Medulla oblongata (tissue), 1 donor: Measurements from ENCODE around the gene ALPK1.
"Not testable (repeated sequence)": the region's sequence is repeated elsewhere in the genome, so short reads cannot be mapped to it uniquely, and the experiment has no call there.

ENCODE experiments used
- DNase-seq: peaks from one replicate; pipeline ENCODE4 v3.0.0-alpha.2; 2015; ENCODE audit errors: extremely low spot score

ALPK1 gene

DNA sequence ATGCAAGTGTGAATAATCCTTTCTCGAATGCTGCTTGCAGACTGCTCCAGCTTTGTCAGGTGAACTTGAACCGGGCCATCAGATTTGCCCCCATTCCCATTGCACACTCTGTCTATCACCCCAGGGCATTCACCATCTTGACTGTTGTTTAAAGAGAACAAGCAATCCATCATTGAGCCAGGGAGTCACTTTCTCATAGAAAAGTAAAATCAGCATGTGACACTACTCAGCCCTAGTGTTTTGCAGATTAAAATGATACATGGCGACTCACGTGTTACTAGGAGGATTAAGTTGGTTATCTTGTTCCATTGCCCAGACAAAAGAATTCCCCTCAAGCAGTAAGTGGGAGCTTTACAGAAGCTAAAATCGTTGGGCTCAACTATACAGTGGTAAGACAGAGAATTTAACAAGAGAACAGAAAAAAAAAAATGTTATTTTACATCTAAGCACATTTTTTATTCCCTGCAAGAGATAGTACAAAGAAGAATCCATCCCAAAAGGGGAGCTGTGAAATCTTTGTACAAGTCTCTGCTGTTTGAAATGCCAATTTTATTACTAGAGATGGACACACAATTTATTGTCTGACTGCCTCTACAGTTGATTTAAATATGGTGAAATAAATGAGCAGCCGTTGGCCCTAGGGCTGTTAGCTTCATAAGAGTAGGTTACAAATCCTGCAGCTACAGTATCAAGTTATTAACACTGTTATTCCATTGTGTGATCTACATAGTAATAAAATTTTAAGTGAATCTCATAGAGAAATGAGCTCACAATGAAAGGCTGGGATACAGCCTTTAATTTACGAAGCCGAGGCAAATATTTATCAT, 151.3 kb downstream of the ALPK1 start:
- no peak for DNase-seq

DNA sequence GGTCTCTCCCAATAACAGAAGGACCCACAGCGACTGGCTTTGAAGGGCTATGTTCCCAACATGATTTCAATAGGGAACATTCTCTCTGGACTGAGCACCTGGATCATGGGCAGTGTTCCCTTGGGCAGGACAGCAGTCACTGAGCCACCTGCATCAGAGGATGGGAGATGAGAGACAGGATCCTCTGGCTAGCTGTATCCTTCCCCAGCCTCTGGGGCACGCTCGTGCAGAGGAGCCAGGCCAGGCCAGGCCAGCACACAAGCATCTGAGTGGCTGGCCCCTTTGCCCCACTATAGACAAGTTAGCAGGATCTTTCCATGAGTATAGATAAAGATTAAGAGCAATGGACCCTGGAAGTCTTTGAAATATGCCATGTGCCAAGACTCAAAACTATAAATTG, 152.5 kb downstream of the ALPK1 start:
- DNase-seq: no peak

GRCh38 chr4:112451104-112451503, 153.9 kb downstream of the ALPK1 start:
- no peak for DNase-seq

- DNase-seq: no peak
These were observed 154.7 kb downstream of the ALPK1 start for GRCh38 chr4:112451831-112452230.

DNA sequence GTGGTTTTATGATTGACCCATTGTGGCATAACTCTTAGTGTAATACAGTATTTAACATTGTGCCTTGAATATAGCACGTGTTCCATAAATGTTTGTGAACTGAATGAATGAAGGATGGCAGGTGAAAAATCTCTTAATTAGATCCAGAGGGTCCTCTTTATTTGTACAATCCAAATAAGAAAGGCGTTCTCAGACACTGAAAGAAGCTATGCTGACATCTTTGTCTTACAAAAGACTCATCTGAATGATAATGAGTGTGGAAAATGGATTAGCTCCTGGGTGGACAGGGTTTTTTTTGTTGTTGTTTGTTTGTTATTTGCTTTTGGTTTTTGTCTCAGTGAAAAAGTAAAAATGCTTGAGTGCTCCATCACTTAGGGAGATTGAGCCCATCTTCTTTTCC, 156.2 kb downstream of the ALPK1 start:
- DNase-seq: no peak

DNA sequence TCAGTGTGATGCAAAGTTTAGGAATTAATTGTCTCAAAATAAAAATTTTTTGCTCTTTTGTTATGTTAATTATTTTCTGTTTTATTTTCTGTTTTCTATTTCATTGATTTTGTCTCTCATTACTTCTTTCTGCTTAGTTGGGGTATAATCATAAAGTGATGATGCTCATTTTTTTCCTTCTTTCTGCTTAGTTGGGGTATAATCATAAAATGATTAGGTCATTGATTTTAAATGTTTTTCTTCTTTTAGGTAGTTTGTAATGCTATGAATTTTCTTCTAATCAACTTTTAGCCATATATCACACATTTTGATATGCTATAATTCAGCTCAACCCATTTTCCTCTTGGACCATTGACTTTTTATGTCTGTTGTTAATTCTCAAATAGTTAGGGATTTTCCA, 175.1 kb downstream of the ALPK1 start:
- no peak for DNase-seq

DNA sequence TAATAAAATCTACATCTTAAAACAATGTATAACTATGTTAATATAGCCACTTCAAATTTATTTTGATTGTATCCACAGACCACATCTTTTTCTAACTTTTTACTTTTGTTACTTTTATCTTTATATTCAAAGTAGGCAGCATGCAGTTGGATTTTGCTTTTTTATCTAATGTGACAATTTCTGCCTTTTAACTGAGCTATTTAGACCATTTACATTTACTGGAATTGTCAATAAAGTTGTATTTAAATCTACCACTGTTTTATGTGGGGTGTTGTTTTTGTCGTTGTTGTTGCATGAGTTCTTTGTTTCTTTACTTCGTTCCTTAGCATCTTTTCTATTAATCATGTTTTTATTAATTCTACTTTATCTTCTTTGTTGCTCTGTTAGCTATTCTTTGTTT, 176.8 kb downstream of the ALPK1 start:
- DNase-seq: no peak

GRCh38 chr4:112485930-112486329, 188.8 kb downstream of the ALPK1 start:
- DNase-seq: no peak

GRCh38 chr4:112490808-112491207, 193.6 kb downstream of the ALPK1 start:
- not testable (repeated sequence) for DNase-seq
